Muscle layer of duodenum (tissue), 2 donors: ENCODE results near the gene GNG7.
"Not testable (repeated sequence)": the region's sequence is repeated elsewhere in the genome, so short reads cannot be mapped to it uniquely, and the experiment has no call there.

ENCODE experiments used
- H3K27ac ChIP-seq: one replicate; pipeline ENCODE4 v1.7.0; 2013; ENCODE audit warnings: mild to moderate bottlenecking, low read length
- H3K27me3 ChIP-seq: one replicate; pipeline ENCODE4 v1.7.0; 2013; ENCODE audit warnings: low read depth, mild to moderate bottlenecking, control low read depth, low read length
- H3K36me3 ChIP-seq, 2 donors: one replicate each; pipeline ENCODE4 v1.7.0; 2013; ENCODE audit warnings: low read length in 2 of 2, control low read depth in 1 of 2, mild to moderate bottlenecking in 1 of 2; ENCODE audit not compliant: insufficient read depth in 2 of 2, control insufficient read depth in 1 of 2
- H3K4me1 ChIP-seq, 2 donors: one replicate each; pipeline ENCODE4 v1.7.0; 2013; ENCODE audit warnings: low read length in 2 of 2, mild to moderate bottlenecking in 2 of 2, control low read depth in 1 of 2, moderate library complexity in 1 of 2; ENCODE audit not compliant: insufficient read depth in 2 of 2, control insufficient read depth in 1 of 2
- H3K4me3 ChIP-seq, 2 donors: one replicate each; pipeline ENCODE4 v1.7.0; 2013; ENCODE audit warnings: low read length in 2 of 2, low read depth in 1 of 2, mild to moderate bottlenecking in 1 of 2
- H3K9me3 ChIP-seq, 2 donors: one replicate each; pipeline ENCODE4 v1.7.0; 2013; ENCODE audit warnings: low read length in 2 of 2, control low read depth in 1 of 2, mild to moderate bottlenecking in 1 of 2; ENCODE audit not compliant: control insufficient read depth in 1 of 2
- donor health status: healthy.

The GNG7 gene

GRCh38 chr19:2469102-2469914, 233.2 kb downstream of the GNG7 start:
- Histone ChIP-seq H3K27ac (no peak overlapping the region), H3K4me1 (no peaks in the 10 kb centered on the region), H3K4me3 (no peak overlapping the region), H3K27me3 (no peaks in the 10 kb centered on the region), H3K9me3 (no peaks in the 10 kb centered on the region), H3K36me3 (no peaks in the 10 kb centered on the region)

- H3K4me1 ChIP-seq, result no peaks in the 10 kb centered on the region
- H3K36me3 ChIP-seq, result no peaks in the 10 kb centered on the region
- H3K27me3 ChIP-seq, result no peaks in the 10 kb centered on the region
- H3K4me3 ChIP-seq, result no peak overlapping the region
- H3K27ac ChIP-seq, result no peak overlapping the region
- H3K9me3 ChIP-seq, result no peaks in the 10 kb centered on the region
Measured at GRCh38 chr19:2468596-2468995, 233.9 kb downstream of the GNG7 start.

- Histone ChIP-seq H3K4me3 (no peak overlapping the region), H3K9me3 (no peaks in the 10 kb centered on the region), H3K27ac (no peak overlapping the region), H3K4me1 (peaks cover 0 to 17% of the 10 kb centered on the region in 2 donors), H3K27me3 (no peaks in the 10 kb centered on the region), H3K36me3 (no peaks in the 10 kb centered on the region)
Measured at GRCh38 chr19:2464389-2464788, 238.1 kb downstream of the GNG7 start.

GRCh38 chr19:2463694-2464093, 238.8 kb downstream of the GNG7 start:
- H3K4me3 ChIP-seq, H3K27ac ChIP-seq, H3K9me3 ChIP-seq, H3K36me3 ChIP-seq, H3K27me3 ChIP-seq: not testable (repeated sequence)
- H3K4me1 ChIP-seq, result peaks cover 0 to 17% of the 10 kb centered on the region in 2 donors

- Histone ChIP-seq H3K27ac (no peak overlapping the region), H3K9me3 (no peaks in the 10 kb centered on the region), H3K36me3 (no peaks in the 10 kb centered on the region), H3K4me3 (peak overlapping the region in 1 of 2 donors; percentile 74), H3K4me1 (peaks cover 0 to 17% of the 10 kb centered on the region in 2 donors), H3K27me3 (no peaks in the 10 kb centered on the region)
Measured at GRCh38 chr19:2462635-2463421, 239.7 kb downstream of the GNG7 start.

GRCh38 chr19:2461751-2462634, 240.5 kb downstream of the GNG7 start:
- Histone ChIP-seq H3K9me3 (no peaks in the 10 kb centered on the region), H3K4me1 (peaks cover 0 to 21% of the 10 kb centered on the region in 2 donors), H3K4me3 (peak overlapping the region; percentile 66 to 74), H3K27ac (no peak overlapping the region), H3K36me3 (no peaks in the 10 kb centered on the region), H3K27me3 (no peaks in the 10 kb centered on the region)
